K562 treated with DMSO at 1 percent for 4 hours (cell line): ENCODE data around the gene SCO2. TPM values are rescaled to one million over a fixed set of nuclear protein-coding genes. Genes with fewer than 3 reads are reported as not detected.

ENCODE experiments used
- total RNA-seq: library from RNA; unstranded; fragments of 300-600 nt; gene quantifications from 2 replicates; pipeline ENCODE4 v1.2.3, GENCODE V29; 2022; ENCODE audit not compliant: insufficient read depth

Gene SCO2, protein sequence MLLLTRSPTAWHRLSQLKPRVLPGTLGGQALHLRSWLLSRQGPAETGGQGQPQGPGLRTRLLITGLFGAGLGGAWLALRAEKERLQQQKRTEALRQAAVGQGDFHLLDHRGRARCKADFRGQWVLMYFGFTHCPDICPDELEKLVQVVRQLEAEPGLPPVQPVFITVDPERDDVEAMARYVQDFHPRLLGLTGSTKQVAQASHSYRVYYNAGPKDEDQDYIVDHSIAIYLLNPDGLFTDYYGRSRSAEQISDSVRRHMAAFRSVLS
- total RNA-seq: 2.4 and 4.6 TPM in 2 replicates

DNA sequence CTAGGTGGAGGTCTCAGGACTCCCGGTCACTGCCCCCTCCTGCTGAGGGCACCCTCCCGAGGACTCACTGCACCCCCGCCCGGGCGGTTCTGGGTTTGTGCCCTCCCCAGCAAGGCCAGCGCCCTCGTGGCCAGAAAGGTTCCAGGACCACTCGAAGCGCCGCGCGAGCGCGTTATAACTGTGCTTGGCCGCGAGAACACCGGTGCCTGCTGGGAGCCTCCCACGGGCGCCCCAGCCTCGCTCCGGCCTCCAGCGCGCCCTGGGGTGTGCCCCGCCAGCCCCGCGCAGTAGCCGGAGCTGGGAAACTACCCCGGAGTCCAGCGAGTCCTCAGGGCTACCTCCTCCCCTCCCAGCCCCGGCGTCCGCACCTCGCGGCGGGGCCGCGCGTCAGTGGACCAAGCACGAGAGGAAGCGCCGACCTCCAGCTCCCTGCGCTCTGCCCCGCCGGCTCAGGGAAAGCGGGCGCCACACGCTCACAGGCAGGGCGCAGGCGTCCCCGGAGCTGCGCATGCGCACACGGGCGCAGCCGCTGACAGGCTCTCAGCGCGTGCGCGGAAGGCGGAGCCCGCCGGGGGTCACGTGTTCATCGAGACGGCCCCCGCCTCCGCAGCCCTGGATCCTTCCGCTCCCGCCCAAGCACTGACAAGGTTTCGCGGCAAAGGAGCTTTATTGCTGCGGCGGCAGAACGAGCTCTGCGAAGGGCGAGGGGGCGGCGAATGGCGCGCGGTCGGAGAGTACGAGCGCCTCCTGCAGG, at the start of gene SCO2:
SCO2 (minus strand) TSS at position 495 of the 754 bp plus-strand sequence. CDS start 1,187 bp downstream, outside the sequence.

DNA sequence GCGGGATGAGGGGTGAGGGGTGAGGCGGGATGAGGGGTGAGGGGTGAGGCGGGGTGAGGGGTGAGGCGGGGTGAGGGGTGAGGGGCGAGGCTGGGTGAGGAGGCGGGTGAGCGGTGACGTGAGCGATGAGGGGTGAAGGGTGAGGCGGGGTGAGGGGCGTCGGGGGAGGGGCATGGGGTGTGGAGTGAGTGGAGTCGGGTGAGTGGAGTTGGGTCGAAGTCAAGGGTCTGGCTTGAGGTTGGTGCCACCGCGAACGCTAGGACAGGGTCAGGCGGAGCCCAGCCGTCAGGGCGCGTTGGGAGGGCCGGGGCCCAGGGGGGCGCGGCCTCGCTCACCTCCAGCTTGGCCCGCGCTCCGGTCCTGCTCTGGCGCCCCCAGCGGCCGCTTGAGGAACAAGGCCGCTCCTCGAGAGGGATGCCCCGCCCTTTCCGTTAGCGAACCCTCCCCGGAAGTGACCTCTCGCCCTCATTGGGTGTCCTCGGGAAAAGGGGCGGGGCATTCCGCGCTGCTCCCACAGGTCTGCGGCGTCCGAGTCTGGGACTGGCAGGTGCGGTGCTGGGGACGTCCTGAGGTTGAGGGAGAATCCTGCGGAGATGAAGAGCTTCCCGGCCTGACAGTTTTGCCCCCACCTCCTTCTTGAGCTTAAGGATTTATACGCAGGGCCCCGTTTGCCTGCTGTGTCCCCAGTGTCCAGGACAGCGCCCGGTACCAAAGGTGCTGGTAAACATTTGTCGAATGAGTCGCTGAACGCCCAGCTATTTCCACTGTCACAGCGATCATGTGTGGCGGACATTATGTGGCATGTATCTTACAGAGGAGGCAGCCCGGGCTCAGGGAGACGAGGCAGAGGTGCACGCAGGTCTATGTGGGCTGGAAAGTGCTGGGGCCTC, 37.4 kb upstream of the SCO2 start, which contains the start of gene SYCE3:
SYCE3 (minus strand) TSS at position 397 of the 890 bp plus-strand sequence. CDS start 6,514 bp downstream, outside the sequence.

GRCh38 chr22:50545522-50546325, 20.3 kb upstream of the SCO2 start, which contains the start of gene KLHDC7B:
KLHDC7B (plus strand) TSS chr22:50545899; CDS start chr22:50546244, 345 bp downstream.

GRCh38 chr22:50529897-50530579, 4.6 kb upstream of the SCO2 start, which contains the start of gene TYMP:
TYMP (minus strand) TSS chr22:50530012; CDS start chr22:50529709, 303 bp downstream.

DNA sequence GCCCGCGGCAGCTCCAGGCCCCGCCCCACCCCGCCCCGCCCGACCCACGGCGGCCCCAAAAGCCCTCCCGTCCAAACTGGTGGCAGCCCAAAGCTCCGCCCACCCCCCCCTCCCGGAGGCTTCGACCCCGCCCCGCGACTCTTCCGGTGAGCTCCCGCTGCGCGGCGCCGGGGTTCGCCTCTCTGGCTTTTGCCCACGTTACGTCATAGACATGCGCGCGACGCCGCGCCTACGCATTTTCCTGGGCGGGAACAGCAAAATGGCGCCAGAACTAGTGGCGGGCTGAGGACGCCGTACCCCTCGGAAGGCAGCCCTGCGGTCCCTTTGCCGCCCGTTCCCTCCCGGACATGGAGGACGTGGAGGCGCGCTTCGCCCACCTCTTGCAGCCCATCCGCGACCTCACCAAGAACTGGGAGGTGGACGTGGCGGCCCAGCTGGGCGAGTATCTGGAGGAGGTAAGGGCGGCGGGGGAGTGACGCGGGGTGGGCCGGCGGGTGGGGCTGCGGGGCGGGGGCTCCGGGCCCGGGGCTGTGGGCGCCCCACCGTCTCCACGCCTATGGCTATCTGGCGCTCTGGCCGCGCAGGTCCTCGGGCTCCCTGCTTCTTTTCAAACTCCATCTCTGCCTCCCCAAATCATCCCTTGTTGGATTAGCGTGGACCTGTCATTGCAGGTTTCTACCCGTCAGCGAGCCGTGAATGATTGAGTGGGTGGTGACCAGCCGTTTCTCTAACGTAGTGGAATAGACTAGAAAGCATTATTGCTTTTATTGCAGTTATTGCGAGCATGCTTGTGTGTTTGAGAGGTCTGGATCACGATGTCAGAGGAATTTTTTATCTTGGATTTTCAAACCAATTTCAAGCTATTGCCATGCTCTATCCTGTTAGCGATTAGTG, 17.2 kb downstream of the SCO2 start, which contains the start of gene NCAPH2:
NCAPH2 (plus strand) TSS at position 234 of the 894 bp plus-strand sequence; CDS start at position 348, 114 bp downstream.

GRCh38 chr22:50507421-50507990, 17.9 kb downstream of the SCO2 start, which contains the start of gene LMF2:
LMF2 (minus strand) TSS chr22:50507702; CDS start chr22:50507675, 27 bp downstream.

GRCh38 chr22:50486561-50487289, 38.7 kb downstream of the SCO2 start, which contains the start of gene MIOX:
MIOX (plus strand) TSS chr22:50486859; CDS start chr22:50486898, 39 bp downstream.

GRCh38 chr22:50481440-50482106, 43.8 kb downstream of the SCO2 start, which contains the start of gene ADM2:
ADM2 (plus strand) TSS chr22:50481543; CDS start chr22:50481848, 305 bp downstream.

DNA sequence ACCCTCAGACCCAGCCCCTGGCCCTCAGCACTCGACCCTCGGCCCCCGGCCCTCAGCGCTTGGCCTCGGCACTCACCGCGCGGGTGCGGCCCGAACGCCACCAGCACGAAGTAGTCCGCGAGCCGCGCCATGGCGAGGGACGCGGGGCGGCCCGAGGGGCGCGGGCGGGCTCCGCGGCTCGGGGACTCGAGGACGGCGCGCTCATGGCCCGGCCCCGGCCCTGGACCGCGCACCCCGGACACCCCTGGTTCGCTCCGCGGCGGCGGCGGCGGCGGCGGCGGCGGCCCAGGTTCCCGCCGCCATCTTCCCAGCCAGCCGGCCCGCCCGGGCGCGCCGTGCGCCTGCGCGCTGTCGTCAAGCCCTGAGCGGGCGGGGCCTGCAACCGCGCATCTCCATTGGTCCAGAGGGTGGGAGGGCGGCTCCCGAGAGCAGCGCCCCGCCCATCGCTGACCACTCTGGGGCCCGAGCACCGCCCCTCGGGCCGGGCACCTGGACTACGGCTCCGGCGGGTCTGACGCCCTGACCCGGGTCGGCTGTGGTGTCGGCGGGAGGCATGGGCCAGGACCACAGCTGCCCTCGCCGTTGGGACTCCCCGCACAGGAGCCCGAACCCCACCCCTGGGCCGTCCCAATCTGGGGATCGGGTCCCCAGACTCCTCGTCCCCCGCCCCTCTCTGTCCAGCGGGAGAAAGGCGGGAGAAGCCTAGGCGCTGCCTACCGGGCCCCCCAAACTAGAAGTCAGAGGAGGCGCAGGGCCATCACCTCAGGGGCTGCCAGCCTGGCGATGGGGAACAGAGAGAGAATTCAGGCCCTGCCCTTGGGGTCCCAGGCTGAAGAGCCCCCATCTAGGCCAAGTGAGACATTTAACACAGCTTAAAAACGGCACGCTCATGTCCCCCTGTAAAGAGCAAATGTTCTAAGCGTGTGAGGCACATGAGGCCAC, 50.4 kb downstream of the SCO2 start, which contains the start of gene SBF1:
SBF1 (minus strand) TSS at position 326 of the 942 bp plus-strand sequence; CDS start at position 131, 195 bp downstream.

Other genes with a start within 250 kb of the SCO2 start
- gene PLXNB2, start 218.0 kb downstream of the SCO2 start, total RNA-seq: 34.3 and 35.7 TPM in 2 replicates
- gene DENND6B, start 198.6 kb downstream of the SCO2 start, total RNA-seq: 1.8 TPM in 2 replicates
- 42.2 and 49.8 TPM in 2 replicates for gene PPP6R2, start 182.3 kb downstream of the SCO2 start, total RNA-seq
- 46.6 and 47.5 TPM in 2 replicates for gene SBF1, start 50.6 kb downstream of the SCO2 start, total RNA-seq
- 8.0 and 9.4 TPM in 2 replicates for gene ADM2, start 44.1 kb downstream of the SCO2 start, total RNA-seq
- not detected in 2 replicates for gene MIOX, start 38.7 kb downstream of the SCO2 start, total RNA-seq
- 52.4 and 57.2 TPM in 2 replicates for gene LMF2, start 17.9 kb downstream of the SCO2 start, total RNA-seq
- 70.5 and 85.1 TPM in 2 replicates for gene NCAPH2, start 17.4 kb downstream of the SCO2 start, total RNA-seq
- 4.4 and 7.1 TPM in 2 replicates for gene TYMP, start 4.4 kb upstream of the SCO2 start, total RNA-seq
- 8.1 and 14.9 TPM in 2 replicates for gene KLHDC7B, start 20.3 kb upstream of the SCO2 start, total RNA-seq
- not detected in 2 replicates for gene SYCE3, start 37.3 kb upstream of the SCO2 start, total RNA-seq
- gene CPT1B, start 52.8 kb upstream of the SCO2 start, total RNA-seq: 6.1 and 10.6 TPM in 2 replicates
- 17.3 and 26.2 TPM in 2 replicates for gene CHKB, start 57.3 kb upstream of the SCO2 start, total RNA-seq
- gene MAPK8IP2, start 75.2 kb upstream of the SCO2 start, total RNA-seq: 0.47 and 1.2 TPM in 2 replicates
- gene ARSA, start 102.6 kb upstream of the SCO2 start, total RNA-seq: 21.2 and 25.4 TPM in 2 replicates
- gene SHANK3, start 147.2 kb upstream of the SCO2 start, total RNA-seq: not detected in 2 replicates
- gene ACR, start 212.6 kb upstream of the SCO2 start, total RNA-seq: not detected in 2 replicates